Measurements from ENCODE around the gene EFTUD2.
A peak's percentile ranks its signal among the peaks of the same experiment; 100 is the strongest.

The EFTUD2 gene

DNA sequence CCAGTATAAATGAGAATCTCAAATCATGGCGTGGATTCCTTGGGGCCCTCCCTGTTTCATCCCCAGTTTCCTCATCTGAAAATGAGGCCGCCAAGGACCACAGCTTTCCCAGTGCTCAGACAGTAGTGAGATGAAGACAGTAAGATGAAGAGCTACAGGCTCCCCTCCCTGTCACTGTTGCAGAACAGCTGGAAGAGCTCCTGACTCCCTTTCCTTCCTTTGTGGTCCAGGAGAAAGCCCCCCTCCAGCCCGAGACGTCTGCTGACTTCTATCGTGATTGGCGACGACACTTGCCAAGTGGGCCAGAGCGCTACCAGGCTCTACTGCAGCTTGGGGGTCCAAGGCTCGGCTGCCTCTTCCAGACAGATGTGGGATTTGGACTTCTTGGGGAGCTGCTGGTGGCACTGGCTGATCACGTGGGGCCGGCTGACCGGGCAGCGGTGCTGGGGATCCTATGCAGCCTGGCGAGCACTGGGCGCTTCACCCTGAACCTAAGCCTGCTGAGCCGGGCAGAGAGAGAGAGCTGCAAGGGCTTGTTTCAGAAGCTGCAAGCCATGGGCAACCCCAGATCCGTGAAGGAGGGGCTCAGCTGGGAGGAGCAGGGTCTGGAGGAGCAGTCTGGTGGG lies 3.0 kb upstream of the EFTUD2 start:
- H3K4me1 ChIP-seq: peaks cover 4% of the 10 kb centered on the region; the same call in 1 of the 2 replicates

DNA sequence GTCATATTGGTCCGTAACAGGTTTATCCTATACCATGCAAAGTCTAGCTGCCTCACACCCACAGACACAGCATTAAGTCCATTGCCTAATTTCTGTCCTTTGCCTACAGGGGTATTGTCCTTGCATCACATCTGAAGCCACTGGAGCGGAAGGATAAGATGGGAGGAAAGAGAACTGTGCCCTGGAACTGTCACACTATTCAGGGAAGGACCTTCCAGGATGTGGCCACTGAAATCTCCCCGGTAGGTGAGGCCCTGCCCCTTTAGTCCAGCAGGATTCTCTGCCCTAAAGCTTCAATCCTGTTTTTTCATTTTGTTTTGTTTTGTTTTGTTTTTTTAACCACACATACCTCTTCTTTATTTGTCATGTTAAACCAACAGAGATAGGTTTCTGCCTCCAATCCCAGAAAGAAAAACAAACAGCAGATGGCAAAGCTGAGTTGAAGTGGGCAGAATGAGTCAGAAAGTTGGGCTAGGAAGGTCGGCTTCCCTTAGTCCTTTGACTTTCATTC lies 2.2 kb upstream of the EFTUD2 start:
- H3K4me1 ChIP-seq: peaks cover 4% of the 10 kb centered on the region; the same call in 1 of the 2 replicates
- in situ Hi-C loops (cut with MboI; ENCODE audit: low sequenced_read_pairs): no loop called here
- DNase-seq (ENCODE audit: low spot score in 2 of 2): no peak
- no peaks in the 10 kb centered on the region for H3K27me3 ChIP-seq (ENCODE audit: low read depth)
- no peaks in the 10 kb centered on the region for H3K9me3 ChIP-seq
- H3K4me3 ChIP-seq: no peak overlapping the region
- H3K36me3 ChIP-seq (replicated peaks): no peaks in the 10 kb centered on the region

More for the DNA sequence above, 3.0 kb upstream of the EFTUD2 start:
- H3K36me3 ChIP-seq (replicated peaks): no peaks in the 10 kb centered on the region
- H3K27me3 ChIP-seq (ENCODE audit: low read depth): no peaks in the 10 kb centered on the region
- H3K4me3 ChIP-seq: no peak overlapping the region
- DNase-seq (ENCODE audit: low spot score in 2 of 2): no peak
- no peaks in the 10 kb centered on the region for H3K9me3 ChIP-seq
- in situ Hi-C loops (cut with MboI; ENCODE audit: low sequenced_read_pairs): no loop called here

DNA sequence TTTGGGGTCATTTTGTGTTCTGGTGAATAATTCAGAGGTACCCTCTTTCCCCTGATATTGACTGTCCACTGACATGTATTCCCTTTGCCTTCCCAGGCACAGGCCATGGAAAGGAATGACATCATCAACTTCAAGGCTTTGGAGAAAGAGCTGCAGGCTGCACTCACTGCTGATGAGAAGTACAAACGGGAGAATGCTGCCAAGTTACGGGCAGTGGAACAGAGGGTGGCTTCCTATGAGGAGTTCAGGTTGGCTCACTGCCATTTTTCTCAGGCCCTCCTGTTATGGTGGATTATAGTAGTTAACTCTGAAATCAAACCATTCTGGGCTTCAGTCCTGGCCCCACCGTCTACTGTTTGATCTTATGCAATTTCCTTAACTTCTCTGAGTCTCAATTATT lies 1.6 kb upstream of the EFTUD2 start:
- Histone ChIP-seq H3K27me3 (ENCODE audit: low read depth) (no peaks in the 10 kb centered on the region), H3K36me3 (replicated peaks) (no peaks in the 10 kb centered on the region; the same call in 1 of the 2 replicates), H3K4me1 (peaks cover 4% of the 10 kb centered on the region; the same call in 1 of the 2 replicates), H3K4me3 (no peak overlapping the region), H3K9me3 (no peaks in the 10 kb centered on the region)
- DNase-seq (ENCODE audit: low spot score in 2 of 2): no peak
- in situ Hi-C loops (cut with MboI; ENCODE audit: low sequenced_read_pairs): no loop called here

DNA sequence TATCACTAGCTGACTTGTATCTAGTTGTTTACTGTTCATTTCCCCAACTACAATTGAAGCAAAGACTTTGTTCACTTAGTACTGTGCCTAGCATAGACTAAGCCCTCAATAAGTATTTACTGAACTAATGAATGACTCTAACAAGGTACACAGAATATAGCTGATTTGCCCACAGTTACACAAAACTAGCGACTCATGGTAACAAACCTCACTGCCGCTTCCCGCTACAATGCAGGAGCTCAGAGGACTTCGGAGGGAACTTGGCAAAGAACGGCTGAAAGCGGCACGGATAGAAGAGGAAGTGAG lies 524 bp downstream of the EFTUD2 start:
- H3K9me3 ChIP-seq: no peaks in the 10 kb centered on the region
- in situ Hi-C loops (cut with MboI; ENCODE audit: low sequenced_read_pairs): no loop called here
- peaks cover 4% of the 10 kb centered on the region; the same call in 1 of the 2 replicates for H3K4me1 ChIP-seq
- H3K36me3 ChIP-seq (replicated peaks): peaks cover 10% of the 10 kb centered on the region
- peak overlapping the region; percentile 63 for H3K4me3 ChIP-seq
- peak in 1 of 2 experiments; percentile 60 for DNase-seq (ENCODE audit: low spot score in 2 of 2)
- no peaks in the 10 kb centered on the region for H3K27me3 ChIP-seq (ENCODE audit: low read depth)

DNA sequence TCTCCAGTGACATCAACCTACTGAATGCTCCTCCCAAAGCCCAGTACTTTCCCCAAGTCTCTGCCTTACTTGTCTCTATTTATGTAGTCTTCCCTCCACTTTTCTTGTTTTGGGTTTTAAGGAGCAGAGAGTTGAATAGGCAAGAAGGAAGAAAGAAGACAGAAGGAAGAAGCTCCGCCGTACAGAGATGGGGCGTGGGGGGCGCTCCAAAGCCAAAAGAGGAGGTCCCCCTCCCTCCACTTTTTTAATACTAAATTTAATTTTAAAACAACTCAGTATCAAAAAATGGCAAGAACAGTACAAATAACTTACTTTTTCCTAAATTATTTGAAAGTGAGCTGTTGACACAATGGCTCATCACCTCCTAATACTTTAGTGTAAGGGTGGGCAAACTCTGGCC lies 4.6 kb downstream of the EFTUD2 start:
- Histone ChIP-seq H3K36me3 (replicated peaks) (peaks cover 37% of the 10 kb centered on the region), H3K27me3 (ENCODE audit: low read depth) (no peaks in the 10 kb centered on the region), H3K4me3 (no peak overlapping the region), H3K9me3 (no peaks in the 10 kb centered on the region), H3K4me1 (peaks cover 20% of the 10 kb centered on the region)
- in situ Hi-C loops (cut with MboI; ENCODE audit: low sequenced_read_pairs): no loop called here
- no peak for DNase-seq (ENCODE audit: low spot score in 2 of 2)

DNA sequence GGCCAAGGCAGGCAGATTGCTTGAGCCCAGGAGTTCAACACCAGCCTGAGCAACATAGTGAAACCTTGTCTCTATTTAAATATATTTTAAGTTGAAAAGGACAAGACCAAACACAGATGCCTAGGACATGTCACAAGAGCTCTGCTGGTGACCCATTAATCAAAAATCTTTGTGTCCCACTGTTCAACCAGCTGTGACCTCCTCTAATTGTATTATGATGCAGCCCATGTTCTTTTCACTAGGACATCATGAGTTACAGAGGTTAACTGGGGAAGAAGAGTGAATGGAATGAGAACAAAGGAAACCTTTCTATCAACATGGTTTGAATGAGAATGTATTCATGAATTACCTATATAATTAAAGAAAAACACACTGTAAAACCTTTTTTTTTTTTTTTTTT lies 7.0 kb downstream of the EFTUD2 start:
- no peaks in the 10 kb centered on the region for H3K9me3 ChIP-seq
- peaks cover 39% of the 10 kb centered on the region for H3K36me3 ChIP-seq (replicated peaks)

DNA sequence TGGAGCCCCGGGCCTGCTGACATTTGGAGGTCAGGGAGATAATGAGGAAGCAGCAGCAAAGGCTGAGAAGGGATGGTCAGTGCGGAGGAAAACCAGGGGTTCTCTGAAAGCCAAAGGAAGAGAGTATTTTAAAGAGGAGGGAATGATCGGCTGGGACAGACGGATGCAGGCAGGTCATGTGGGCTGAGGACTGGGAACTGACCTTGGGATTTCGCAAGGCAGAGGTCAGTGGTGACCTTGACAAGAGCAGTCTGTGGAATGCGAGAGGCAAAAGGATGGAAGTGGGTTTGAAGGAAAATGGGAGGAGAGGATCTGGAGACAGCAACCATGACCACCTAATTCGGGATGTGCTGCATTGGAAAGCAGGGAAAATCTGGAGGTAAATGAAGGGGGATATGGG lies 10.2 kb downstream of the EFTUD2 start:
- H3K9me3 ChIP-seq: no peaks in the 10 kb centered on the region
- H3K4me1 ChIP-seq: peaks cover 16% of the 10 kb centered on the region
- in situ Hi-C loops (cut with MboI; ENCODE audit: low sequenced_read_pairs): no loop called here
- H3K4me3 ChIP-seq: no peak overlapping the region
- peaks cover 57% of the 10 kb centered on the region for H3K36me3 ChIP-seq (replicated peaks)
- no peak for DNase-seq (ENCODE audit: low spot score in 2 of 2)
- no peaks in the 10 kb centered on the region for H3K27me3 ChIP-seq (ENCODE audit: low read depth)

More for the DNA sequence above, 7.0 kb downstream of the EFTUD2 start:
- Histone ChIP-seq H3K27me3 (ENCODE audit: low read depth) (no peaks in the 10 kb centered on the region), H3K4me1 (peaks cover 16% of the 10 kb centered on the region), H3K4me3 (no peak overlapping the region)
- peak; percentile 56 to 95 for DNase-seq (ENCODE audit: low spot score in 2 of 2)
- in situ Hi-C loops (cut with MboI; ENCODE audit: low sequenced_read_pairs): no loop called here

DNA sequence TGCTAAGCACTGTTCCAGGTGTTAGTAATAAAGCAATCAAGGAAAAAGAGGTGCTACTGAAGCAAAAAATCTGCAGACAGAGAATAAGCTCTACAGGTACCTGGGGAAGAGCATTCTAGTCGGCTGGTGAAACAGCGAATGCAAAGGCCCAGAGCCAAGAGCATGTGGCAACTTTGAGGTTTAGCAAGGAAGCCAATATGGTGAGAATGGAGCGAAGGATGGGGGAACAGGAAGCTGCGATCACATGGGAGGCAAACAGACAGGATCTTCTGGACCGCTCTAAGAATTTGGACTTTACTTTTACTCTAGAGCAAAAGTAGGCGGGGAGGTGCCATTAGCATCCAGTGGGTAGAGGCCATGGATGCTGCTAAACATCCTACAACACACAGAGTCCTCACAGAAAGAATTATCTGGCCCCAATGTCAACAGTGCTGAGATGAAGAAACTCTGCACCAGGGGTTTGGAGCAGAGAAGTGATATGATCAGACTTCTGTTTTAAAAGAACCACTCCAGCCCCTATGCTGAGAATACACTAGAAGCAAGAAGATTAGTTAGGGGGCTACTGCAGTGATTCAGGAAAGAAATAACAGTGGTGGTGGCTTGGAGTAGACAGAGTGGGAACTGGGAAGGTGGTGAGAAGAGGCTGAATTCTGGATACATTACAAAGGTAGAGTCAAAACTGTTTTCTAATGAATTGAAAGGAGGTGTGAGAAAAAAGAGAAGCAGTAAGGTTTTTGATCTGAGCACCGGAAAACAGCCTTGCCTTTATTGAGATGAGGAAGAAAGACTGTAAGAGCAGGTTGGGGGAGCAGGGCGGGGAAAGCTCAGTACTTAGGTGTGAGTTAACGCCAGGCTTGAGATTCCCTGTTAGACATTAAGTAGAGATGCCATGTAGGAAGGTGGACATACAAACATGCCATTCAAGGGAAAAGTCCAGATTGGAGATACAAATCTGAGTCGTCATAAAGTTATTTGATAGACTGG lies 11.0 kb downstream of the EFTUD2 start:
- in situ Hi-C loops (cut with MboI; ENCODE audit: low sequenced_read_pairs): no loop called here
- peaks cover 14% of the 10 kb centered on the region for H3K4me1 ChIP-seq
- no peaks in the 10 kb centered on the region for H3K9me3 ChIP-seq
- no peak for DNase-seq (ENCODE audit: low spot score in 2 of 2)
- no peaks in the 10 kb centered on the region for H3K27me3 ChIP-seq (ENCODE audit: low read depth)
- H3K36me3 ChIP-seq (replicated peaks): peaks cover 60% of the 10 kb centered on the region
- no peak overlapping the region for H3K4me3 ChIP-seq

DNA sequence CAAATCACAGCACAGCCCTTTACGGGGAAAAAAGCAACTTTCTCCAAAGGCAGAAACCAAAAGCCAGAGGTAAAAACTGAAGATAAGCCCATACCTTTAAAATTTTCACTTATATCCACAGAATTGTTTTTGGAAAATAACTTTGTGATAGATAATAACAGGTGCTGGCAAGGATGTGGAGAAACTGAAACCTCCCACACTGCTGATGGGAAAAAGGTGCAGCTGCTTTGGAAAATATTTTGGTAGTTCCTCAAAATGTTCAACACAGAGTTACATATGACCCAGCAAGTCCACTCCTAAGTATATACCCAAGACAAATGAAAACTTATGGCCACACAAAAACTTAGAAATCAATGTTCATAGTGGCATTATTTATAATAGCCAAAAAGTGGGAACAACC lies 12.2 kb downstream of the EFTUD2 start:
- Histone ChIP-seq H3K4me3 (no peak overlapping the region), H3K27me3 (ENCODE audit: low read depth) (no peaks in the 10 kb centered on the region), H3K36me3 (replicated peaks) (peaks cover 64% of the 10 kb centered on the region), H3K9me3 (no peaks in the 10 kb centered on the region), H3K4me1 (peaks cover 4% of the 10 kb centered on the region)
- no peak for DNase-seq (ENCODE audit: low spot score in 2 of 2)
- in situ Hi-C loops (cut with MboI; ENCODE audit: low sequenced_read_pairs): no loop called here

DNA sequence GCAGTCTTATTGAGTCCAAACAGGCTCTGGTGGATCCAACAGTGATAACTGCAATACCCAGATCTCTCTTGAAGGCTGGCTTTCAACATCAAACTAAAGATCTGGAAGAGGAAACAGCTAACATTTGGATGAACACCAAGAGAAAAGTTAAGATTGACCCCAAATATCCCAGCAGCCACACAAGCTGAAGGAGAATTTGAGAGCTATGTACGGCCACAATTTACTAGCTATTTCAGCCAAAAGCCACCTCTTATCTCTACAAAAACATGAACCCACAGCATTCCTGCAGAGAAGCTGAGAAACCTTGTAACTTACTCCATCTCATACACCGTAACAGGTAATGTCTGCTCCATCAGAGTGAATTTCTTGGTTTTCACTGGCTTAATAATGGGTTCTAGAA lies 14.3 kb downstream of the EFTUD2 start:
- Histone ChIP-seq H3K9me3 (no peaks in the 10 kb centered on the region), H3K27me3 (ENCODE audit: low read depth) (no peaks in the 10 kb centered on the region), H3K36me3 (replicated peaks) (peaks cover 68% of the 10 kb centered on the region), H3K4me3 (no peak overlapping the region), H3K4me1 (no peaks in the 10 kb centered on the region)
- in situ Hi-C loops (cut with MboI; ENCODE audit: low sequenced_read_pairs): no loop called here
- DNase-seq (ENCODE audit: low spot score in 2 of 2): no peak

DNA sequence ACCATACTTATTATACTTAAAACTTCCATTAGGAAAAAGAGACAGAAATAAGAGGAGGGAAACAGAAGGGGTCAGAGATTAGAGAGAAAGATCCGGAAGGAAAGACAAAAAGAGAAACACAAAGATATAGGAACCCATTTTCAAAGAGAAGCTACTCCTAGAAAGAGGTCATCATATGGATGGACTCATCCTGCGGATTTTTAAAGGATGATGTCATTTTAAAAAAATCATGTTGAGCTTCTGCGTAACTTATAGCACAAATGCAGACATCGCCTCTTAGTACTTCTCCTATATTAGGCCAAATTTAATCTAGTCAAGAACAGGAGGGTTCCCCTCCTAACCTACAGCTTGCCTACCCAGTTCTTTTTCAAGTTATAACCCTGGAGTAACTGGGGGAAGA lies 18.1 kb downstream of the EFTUD2 start:
- Histone ChIP-seq H3K9me3 (no peaks in the 10 kb centered on the region), H3K36me3 (replicated peaks) (peaks cover 93% of the 10 kb centered on the region), H3K4me3 (no peak overlapping the region), H3K27me3 (ENCODE audit: low read depth) (no peaks in the 10 kb centered on the region), H3K4me1 (no peaks in the 10 kb centered on the region)
- DNase-seq (ENCODE audit: low spot score in 2 of 2): no peak
- in situ Hi-C loops (cut with MboI; ENCODE audit: low sequenced_read_pairs): no loop called here

DNA sequence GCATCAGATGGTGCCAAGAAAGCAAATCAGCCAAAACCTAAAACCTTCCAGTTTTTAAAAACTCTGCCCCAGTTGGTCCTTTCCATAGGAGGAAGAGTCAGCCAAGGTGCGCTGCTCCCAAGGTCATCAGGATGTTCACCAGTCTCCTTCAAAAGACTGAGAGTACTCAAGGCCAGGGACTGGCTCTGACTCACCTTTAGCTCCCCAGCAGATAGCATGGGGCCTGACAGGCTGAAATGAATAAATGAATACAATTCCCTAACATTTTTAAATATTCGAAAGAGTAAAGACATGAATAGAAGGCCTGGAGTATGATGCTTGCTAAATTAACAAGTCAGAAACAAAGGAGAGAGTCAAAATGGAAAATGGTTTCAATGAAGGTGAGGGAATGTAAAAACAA lies 19.2 kb downstream of the EFTUD2 start:
- in situ Hi-C loops (cut with MboI; ENCODE audit: low sequenced_read_pairs): no loop called here
- Histone ChIP-seq H3K9me3 (no peaks in the 10 kb centered on the region), H3K4me1 (no peaks in the 10 kb centered on the region), H3K4me3 (no peak overlapping the region), H3K27me3 (ENCODE audit: low read depth) (no peaks in the 10 kb centered on the region), H3K36me3 (replicated peaks) (peaks cover 92% of the 10 kb centered on the region)
- DNase-seq (ENCODE audit: low spot score in 2 of 2): no peak

DNA sequence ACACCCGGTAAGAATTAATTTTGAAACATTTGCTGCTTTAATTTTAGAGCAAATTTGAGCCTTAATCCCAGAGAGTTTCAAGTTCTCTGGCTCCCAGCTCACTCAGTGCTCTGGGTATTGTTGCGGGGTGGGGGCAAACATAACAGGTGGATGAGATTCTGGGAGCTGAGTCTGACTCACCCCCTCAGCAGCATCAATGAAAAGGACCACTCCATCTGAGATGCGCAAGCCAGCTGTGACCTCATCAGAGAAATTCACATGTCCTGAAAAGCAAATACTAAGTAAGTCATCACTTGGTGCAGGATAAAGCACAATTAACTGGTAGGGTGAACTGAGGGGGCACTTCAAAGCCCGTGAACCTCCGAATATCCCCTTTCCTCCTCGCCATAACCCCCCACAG lies 19.9 kb downstream of the EFTUD2 start:
- H3K4me1 ChIP-seq: no peaks in the 10 kb centered on the region
- H3K36me3 ChIP-seq (replicated peaks): peaks cover 91% of the 10 kb centered on the region
- no peak overlapping the region for H3K4me3 ChIP-seq
- DNase-seq (ENCODE audit: low spot score in 2 of 2): no peak
- in situ Hi-C loops (cut with MboI; ENCODE audit: low sequenced_read_pairs): no loop called here
- no peaks in the 10 kb centered on the region for H3K9me3 ChIP-seq
- no peaks in the 10 kb centered on the region for H3K27me3 ChIP-seq (ENCODE audit: low read depth)

DNA sequence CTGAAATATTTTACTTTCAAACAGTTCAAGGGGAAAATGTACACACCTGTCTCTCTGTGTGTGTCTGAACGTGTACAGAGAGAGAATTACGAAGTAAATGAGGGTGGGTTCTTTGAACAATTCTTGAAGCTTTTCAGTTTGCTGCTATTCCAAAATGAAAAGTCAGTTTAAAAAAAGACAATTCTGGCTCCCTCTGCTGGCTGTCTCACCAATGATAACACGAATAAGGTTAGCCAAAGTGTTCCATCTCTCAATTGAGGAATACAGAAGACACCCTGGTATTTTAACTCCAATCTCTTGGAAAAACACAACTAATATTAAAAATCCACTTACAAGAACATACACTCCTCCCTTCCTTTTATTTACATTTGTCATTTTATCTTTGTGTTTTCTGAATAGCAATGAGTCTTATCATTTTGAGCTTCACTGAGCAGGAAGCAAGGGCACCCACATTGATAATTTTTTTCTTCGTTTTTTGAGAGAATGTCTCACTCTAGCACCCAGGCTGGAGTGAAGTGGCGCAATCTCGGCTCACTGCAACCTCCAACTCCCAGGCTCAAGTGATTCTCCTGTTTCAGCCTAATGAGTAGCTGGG lies 20.5 kb downstream of the EFTUD2 start:
- peak; percentile 47 to 57 for DNase-seq (ENCODE audit: low spot score in 2 of 2)
- H3K4me3 ChIP-seq: no peak overlapping the region

More for the DNA sequence above, 20.5 kb downstream of the EFTUD2 start:
- Histone ChIP-seq H3K36me3 (replicated peaks) (peaks cover 87% of the 10 kb centered on the region), H3K4me1 (no peaks in the 10 kb centered on the region), H3K27me3 (ENCODE audit: low read depth) (no peaks in the 10 kb centered on the region), H3K9me3 (no peaks in the 10 kb centered on the region)
- in situ Hi-C loops (cut with MboI; ENCODE audit: low sequenced_read_pairs): no loop called here
